ENCODE data around the gene FGF18. TPM values are rescaled to one million over a fixed set of nuclear protein-coding genes. Genes with fewer than 3 reads are reported as not detected.

Gene FGF18
- total RNA-seq, 2 experiments from 2014 or later: 0.31 to 0.33 TPM

- Mint-ChIP-seq H3K27me3 (peaks cover 6% of the 10 kb centered on the region), H3K36me3 (ENCODE audit: low read depth) (no peaks in the 10 kb centered on the region), H3K27ac (no peak overlapping the region), H3K4me1 (ENCODE audit: low read depth) (peaks cover 5% of the 10 kb centered on the region), H3K9me3 (no peaks in the 10 kb centered on the region), H3K4me3 (no peak overlapping the region)
- Histone ChIP-seq H3K36me3 (ENCODE audit: insufficient read depth, low read length) (no peaks in the 10 kb centered on the region), H3K27me3 (ENCODE audit: control insufficient read depth in 1 of 2, insufficient read depth in 2 of 2, low read length in 2 of 2) (no peaks in the 10 kb centered on the region), H3K4me1 (ENCODE audit: insufficient read depth, low read length) (peaks cover 10% of the 10 kb centered on the region), H3K27ac (ENCODE audit: low read depth in 1 of 2, low read length in 2 of 2) (no peak overlapping the region), H3K9me3 (ENCODE audit: control insufficient read depth in 1 of 2, insufficient read depth in 1 of 2, low read length in 2 of 2) (no peaks in the 10 kb centered on the region), H3K4me3 (ENCODE audit: low read length) (no peak overlapping the region)
- DNase-seq: no peak
- ATAC-seq (ENCODE audit: poor library complexity): no peak
- POLR2A ChIA-PET: no interaction called here
- intact Hi-C loops (cut with DNase I, micrococcal nuclease): no loop called here
- TF ChIP-seq, protein P1, sequence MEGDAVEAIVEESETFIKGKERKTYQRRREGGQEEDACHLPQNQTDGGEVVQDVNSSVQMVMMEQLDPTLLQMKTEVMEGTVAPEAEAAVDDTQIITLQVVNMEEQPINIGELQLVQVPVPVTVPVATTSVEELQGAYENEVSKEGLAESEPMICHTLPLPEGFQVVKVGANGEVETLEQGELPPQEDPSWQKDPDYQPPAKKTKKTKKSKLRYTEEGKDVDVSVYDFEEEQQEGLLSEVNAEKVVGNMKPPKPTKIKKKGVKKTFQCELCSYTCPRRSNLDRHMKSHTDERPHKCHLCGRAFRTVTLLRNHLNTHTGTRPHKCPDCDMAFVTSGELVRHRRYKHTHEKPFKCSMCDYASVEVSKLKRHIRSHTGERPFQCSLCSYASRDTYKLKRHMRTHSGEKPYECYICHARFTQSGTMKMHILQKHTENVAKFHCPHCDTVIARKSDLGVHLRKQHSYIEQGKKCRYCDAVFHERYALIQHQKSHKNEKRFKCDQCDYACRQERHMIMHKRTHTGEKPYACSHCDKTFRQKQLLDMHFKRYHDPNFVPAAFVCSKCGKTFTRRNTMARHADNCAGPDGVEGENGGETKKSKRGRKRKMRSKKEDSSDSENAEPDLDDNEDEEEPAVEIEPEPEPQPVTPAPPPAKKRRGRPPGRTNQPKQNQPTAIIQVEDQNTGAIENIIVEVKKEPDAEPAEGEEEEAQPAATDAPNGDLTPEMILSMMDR (IDR thresholded peaks at IDR 0.05): no peak
- CTCF ChIA-PET: no interaction called here
Observed at GRCh38 chr5:171476701-171477100, 57.3 kb downstream of the FGF18 start.

- DNase-seq: no peak
- TF ChIP-seq, protein P1 (IDR thresholded peaks at IDR 0.05): no peak
- H3K27ac Mint-ChIP-seq: no peak overlapping the region
- H3K27me3 ChIP-seq (ENCODE audit: control insufficient read depth in 1 of 2, insufficient read depth in 2 of 2, low read length in 2 of 2): no peaks in the 10 kb centered on the region
- H3K36me3 Mint-ChIP-seq (ENCODE audit: low read depth): no peaks in the 10 kb centered on the region
- peaks cover 10% of the 10 kb centered on the region for H3K4me1 ChIP-seq (ENCODE audit: insufficient read depth, low read length)
- intact Hi-C loops (cut with DNase I, micrococcal nuclease): no loop called here
- H3K4me3 ChIP-seq (ENCODE audit: low read length): no peak overlapping the region
- no peaks in the 10 kb centered on the region for H3K9me3 Mint-ChIP-seq
- H3K27me3 Mint-ChIP-seq: peaks cover 6% of the 10 kb centered on the region
- H3K36me3 ChIP-seq (ENCODE audit: insufficient read depth, low read length): no peaks in the 10 kb centered on the region
- POLR2A ChIA-PET: no interaction called here
- CTCF ChIA-PET: no interaction called here
- no peaks in the 10 kb centered on the region for H3K9me3 ChIP-seq (ENCODE audit: control insufficient read depth in 1 of 2, insufficient read depth in 1 of 2, low read length in 2 of 2)
- H3K27ac ChIP-seq (ENCODE audit: low read depth in 1 of 2, low read length in 2 of 2): no peak overlapping the region
- H3K4me3 Mint-ChIP-seq: no peak overlapping the region
- no peak for ATAC-seq (ENCODE audit: poor library complexity)
- peaks cover 5% of the 10 kb centered on the region for H3K4me1 Mint-ChIP-seq (ENCODE audit: low read depth)
Observed at GRCh38 chr5:171477101-171477500, 57.7 kb downstream of the FGF18 start.

GRCh38 chr5:171477666-171478065 is 58.2 kb downstream of the FGF18 start:
- Mint-ChIP-seq H3K4me1 (ENCODE audit: low read depth) (peaks cover 5% of the 10 kb centered on the region), H3K4me3 (no peak overlapping the region), H3K27ac (no peak overlapping the region), H3K36me3 (ENCODE audit: low read depth) (no peaks in the 10 kb centered on the region), H3K27me3 (peaks cover 6% of the 10 kb centered on the region), H3K9me3 (no peaks in the 10 kb centered on the region)
- ATAC-seq (ENCODE audit: poor library complexity) (no peak), DNase-seq (no peak)
- ChIA-PET POLR2A (no interaction called here), CTCF (no interaction called here)
- Histone ChIP-seq H3K9me3 (ENCODE audit: control insufficient read depth in 1 of 2, insufficient read depth in 1 of 2, low read length in 2 of 2) (no peaks in the 10 kb centered on the region), H3K27ac (ENCODE audit: low read depth in 1 of 2, low read length in 2 of 2) (no peak overlapping the region), H3K27me3 (ENCODE audit: control insufficient read depth in 1 of 2, insufficient read depth in 2 of 2, low read length in 2 of 2) (no peaks in the 10 kb centered on the region), H3K4me1 (ENCODE audit: insufficient read depth, low read length) (peaks cover 10% of the 10 kb centered on the region), H3K4me3 (ENCODE audit: low read length) (no peak overlapping the region), H3K36me3 (ENCODE audit: insufficient read depth, low read length) (no peaks in the 10 kb centered on the region)
- intact Hi-C loops (cut with DNase I, micrococcal nuclease): no loop called here
- TF ChIP-seq, protein P1 (IDR thresholded peaks at IDR 0.05): no peak
